Hepatocyte (in vitro differentiated cells): ENCODE measurements around the gene MVB12B. TPM values are rescaled to one million over a fixed set of nuclear protein-coding genes. Genes with fewer than 3 reads are reported as not detected.

Experiments
- DNase-seq: peaks from one replicate; pipeline ENCODE4 v3.0.0-alpha.2; 2016; ENCODE audit warnings: low spot score
- H2AFZ ChIP-seq: fragments of 200-600 bp; sonication (generic); 2 replicates; pipeline ENCODE4 v1.6.0; 2016; ENCODE audit warnings: antibody characterized with exemption, mild to moderate bottlenecking
- H3K27ac ChIP-seq: fragments of 200-600 bp; sonication (generic); 2 replicates; pipeline ENCODE4 v1.5.1; 2016; ENCODE audit warnings: mild to moderate bottlenecking
- H3K27me3 ChIP-seq: fragments of 200-600 bp; sonication (generic); 2 replicates; pipeline ENCODE4 v1.6.1; 2016
- H3K36me3 ChIP-seq: fragments of 200-600 bp; sonication (generic); replicated peaks from 2 replicates; pipeline ENCODE4 v1.5.1; 2016; ENCODE audit warnings: low read depth; ENCODE audit not compliant: insufficient read depth
- H3K4me1 ChIP-seq: fragments of 200-600 bp; sonication (generic); 2 replicates; pipeline ENCODE4 v1.5.1; 2016; ENCODE audit warnings: mild to moderate bottlenecking, moderate library complexity; ENCODE audit not compliant: insufficient read depth
- H3K4me2 ChIP-seq: fragments of 200-600 bp; sonication (generic); 2 replicates; pipeline ENCODE4 v1.6.0; 2016
- H3K4me3 ChIP-seq: fragments of 200-600 bp; sonication (generic); 2 replicates; pipeline ENCODE4 v1.5.1; 2016; ENCODE audit warnings: mild to moderate bottlenecking
- H3K79me2 ChIP-seq: fragments of 200-600 bp; sonication (generic); 2 replicates; pipeline ENCODE4 v1.6.0; 2017; ENCODE audit warnings: mild to moderate bottlenecking
- H3K9me2 ChIP-seq: fragments of 200-600 bp; sonication (generic); replicated peaks from 2 replicates; pipeline ENCODE4 v1.6.0; 2017; ENCODE audit warnings: mild to moderate bottlenecking; ENCODE audit not compliant: insufficient read depth
- H3K9me3 ChIP-seq: fragments of 200-600 bp; sonication (generic); 2 replicates; pipeline ENCODE4 v1.5.1; 2016; ENCODE audit warnings: low read depth, mild to moderate bottlenecking
- H4K20me1 ChIP-seq: fragments of 200-600 bp; sonication (generic); 2 replicates; pipeline ENCODE4 v1.6.0; 2016; ENCODE audit warnings: mild to moderate bottlenecking; ENCODE audit not compliant: insufficient read depth, poor library complexity, severe bottlenecking
- CTCF ChIP-seq: fragments of 200-600 bp; sonication (generic); IDR thresholded peaks from 2 replicates; pipeline ENCODE4 v1.5.1; 2016; ENCODE audit warnings: antibody characterized with exemption, mild to moderate bottlenecking; ENCODE audit not compliant: poor library complexity
- EZH2 ChIP-seq: fragments of 200-600 bp; sonication (generic); IDR thresholded peaks from 2 replicates; pipeline ENCODE4 v1.6.1; 2016; ENCODE audit warnings: antibody characterized with exemption, mild to moderate bottlenecking, borderline replicate concordance
- EZH2phosphoT487 ChIP-seq: fragments of 200-600 bp; sonication (generic); IDR thresholded peaks from one replicate; pipeline ENCODE4 v1.6.1; 2018; ENCODE audit warnings: antibody characterized with exemption, mild to moderate bottlenecking, low read depth, moderate library complexity; ENCODE audit not compliant: unreplicated experiment, severe bottlenecking
- WGBS: methylation state at CpG from one replicate; pipeline ENCODE4 v1.1.6; 2016; ENCODE audit warnings: low lambda C conversion rate; ENCODE audit errors: missing lambda C conversion rate; 5-methylcytosine and 5-hydroxymethylcytosine counted together
- polyA plus RNA-seq: library from polyadenylated mRNA; unstranded; fragments of >200 nt; fragmentation: Nextera tagmentation; extraction: Ambion mirVana; gene quantifications from 2 replicates; pipeline ENCODE4 v1.2.1, GENCODE V29; 2016
- total RNA-seq: library from RNA; depleted of rRNA; stranded (reverse); fragments of >200 nt; gene quantifications from 2 replicates; pipeline ENCODE4 v1.2.3, GENCODE V29; 2014

MVB12B gene
- total and polyA plus RNA-seq, 2 experiments from 2014 or later = 11.8 to 12.1 TPM

GRCh38 chr9:126532489-126532888 lies 205.9 kb downstream of the MVB12B start:
- no peak overlapping the region for H3K4me3 ChIP-seq
- H3K36me3 ChIP-seq = no peaks in the 10 kb centered on the region
- H3K79me2 ChIP-seq = no peaks in the 10 kb centered on the region
- H2AFZ ChIP-seq = no peak overlapping the region
- no peaks in the 10 kb centered on the region for H3K9me2 ChIP-seq
- no peak for DNase-seq
- peaks cover 35% of the 10 kb centered on the region for H3K27me3 ChIP-seq
- peaks cover 31% of the 10 kb centered on the region for H3K4me1 ChIP-seq
- no peaks in the 10 kb centered on the region for H3K9me3 ChIP-seq
- H3K4me2 ChIP-seq = peak overlapping the region; percentile 37
- H3K27ac ChIP-seq = peak overlapping the region; percentile 16
- WGBS = 26% methylated on average over 8 of the region's 8 CpGs
- TF ChIP-seq EZH2phosphoT487 (no peak), EZH2 (no peak), CTCF (no peak)
- no peaks in the 10 kb centered on the region for H4K20me1 ChIP-seq

- H3K27me3 ChIP-seq = peaks cover 35% of the 10 kb centered on the region
- no peaks in the 10 kb centered on the region for H3K9me3 ChIP-seq
- H3K4me1 ChIP-seq = peaks cover 31% of the 10 kb centered on the region
- no peak overlapping the region for H3K4me3 ChIP-seq
- no peaks in the 10 kb centered on the region for H4K20me1 ChIP-seq
- TF ChIP-seq CTCF (no peak), EZH2phosphoT487 (no peak), EZH2 (no peak)
- no peaks in the 10 kb centered on the region for H3K36me3 ChIP-seq
- peak overlapping the region; percentile 16 for H3K27ac ChIP-seq
- H3K4me2 ChIP-seq = peak overlapping the region; percentile 37
- no peak overlapping the region for H2AFZ ChIP-seq
- 83% methylated on average over 24 of the region's 24 CpGs for WGBS
- H3K79me2 ChIP-seq = no peaks in the 10 kb centered on the region
- no peak for DNase-seq
- no peaks in the 10 kb centered on the region for H3K9me2 ChIP-seq
Measured at GRCh38 chr9:126532951-126533925, 206.6 kb downstream of the MVB12B start.

- Histone ChIP-seq H2AFZ (no peak overlapping the region), H3K27me3 (peaks cover 35% of the 10 kb centered on the region), H3K4me2 (no peak overlapping the region), H3K4me3 (no peak overlapping the region), H3K79me2 (no peaks in the 10 kb centered on the region), H3K4me1 (peaks cover 31% of the 10 kb centered on the region), H3K9me2 (no peaks in the 10 kb centered on the region), H3K27ac (no peak overlapping the region), H4K20me1 (no peaks in the 10 kb centered on the region), H3K36me3 (no peaks in the 10 kb centered on the region), H3K9me3 (no peaks in the 10 kb centered on the region)
- TF ChIP-seq EZH2phosphoT487 (no peak), CTCF (no peak), EZH2 (no peak)
- WGBS = 43% methylated on average over 15 of the region's 15 CpGs
- DNase-seq = no peak
Measured at GRCh38 chr9:126533926-126534310, 207.3 kb downstream of the MVB12B start.
